ENCODE data around the gene TERT. TPM values are rescaled to one million over a fixed set of nuclear protein-coding genes. Genes with fewer than 3 reads are reported as not detected.

Gene TERT
- total and polyA plus RNA-seq, 2 of the 8 experiments (the other 6 are each of a cell fraction or from before 2014, with no cell fraction given) = 13.1 to 23.1 TPM

DNA sequence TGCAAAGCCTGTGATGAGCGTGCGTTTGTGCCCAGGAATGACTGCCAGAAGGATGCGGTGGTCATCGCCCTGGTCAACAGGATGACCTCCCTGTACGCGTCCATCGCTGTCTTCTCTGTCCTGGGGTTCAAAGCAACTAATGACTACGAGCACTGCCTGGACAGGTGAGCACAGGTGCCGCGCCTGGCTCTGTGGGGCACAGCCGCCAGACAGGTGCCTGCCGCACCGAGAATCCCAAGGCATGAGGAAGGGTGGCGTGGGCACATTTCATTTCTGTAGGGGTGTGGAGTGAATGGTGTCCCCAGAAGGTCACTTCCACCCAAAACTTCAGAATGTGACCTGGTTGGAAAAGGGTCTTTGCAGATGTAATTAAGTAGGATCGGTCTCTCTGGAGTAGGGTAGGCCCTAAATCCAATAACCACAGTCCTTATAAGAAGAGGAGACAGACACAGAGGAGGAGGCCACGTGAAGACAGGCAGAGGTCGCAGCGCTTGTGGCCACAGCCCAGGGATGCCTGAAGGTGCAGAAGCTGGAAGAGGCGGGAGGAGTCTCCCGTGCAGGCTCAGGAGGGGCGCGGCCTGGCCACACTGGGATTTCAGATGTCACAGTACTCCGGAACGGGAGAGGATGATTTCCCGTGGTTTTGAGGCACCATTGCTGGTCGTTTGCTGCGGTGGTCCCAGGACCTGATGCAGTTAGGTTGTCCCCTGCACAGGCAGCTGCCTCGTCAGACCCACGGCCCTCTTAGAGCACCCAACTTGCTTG is 54.2 kb downstream of the TERT start (continued):
- TF ChIP-seq HDAC6 (IDR thresholded peaks at IDR 0.05; ENCODE audit: low read depth, low read length) = no peak
